HG03571 (cell line): ENCODE results near the gene TLR8.
"Not testable (repeated sequence)": the region's sequence is repeated elsewhere in the genome, so short reads cannot be mapped to it uniquely, and the experiment has no call there.

Experiments used
- ATAC-seq: cut with Tn5 transposase; IDR thresholded peaks from one replicate; pipeline ENCODE4 v1.9.1; 2021; ENCODE audit not compliant: unreplicated experiment

Gene TLR8

GRCh38 chrX:12896935-12897334 lies 9.5 kb upstream of the TLR8 start:
- ATAC-seq, result no peak

GRCh38 chrX:12898073-12898472 lies 8.3 kb upstream of the TLR8 start:
- no peak for ATAC-seq

GRCh38 chrX:12899506-12899905 lies 6.9 kb upstream of the TLR8 start:
- ATAC-seq, result no peak

GRCh38 chrX:12901486-12901885 lies 4.9 kb upstream of the TLR8 start:
- ATAC-seq, result no peak

- no peak for ATAC-seq
These were observed 2.8 kb upstream of the TLR8 start for GRCh38 chrX:12903646-12904045.

- no peak for ATAC-seq
These were observed 4.2 kb downstream of the TLR8 start for GRCh38 chrX:12910423-12911121.

GRCh38 chrX:12911122-12911470 lies 4.7 kb downstream of the TLR8 start:
- no peak for ATAC-seq

- no peak for ATAC-seq
These were observed 6.5 kb downstream of the TLR8 start for GRCh38 chrX:12912791-12913482.

- ATAC-seq, result no peak
These were observed 11.3 kb downstream of the TLR8 start for GRCh38 chrX:12917753-12918152.

- no peak for ATAC-seq
These were observed 12.6 kb downstream of the TLR8 start for GRCh38 chrX:12919051-12919450.

GRCh38 chrX:12919620-12920019 lies 13.2 kb downstream of the TLR8 start:
- ATAC-seq, result no peak

GRCh38 chrX:12920990-12921389 lies 14.6 kb downstream of the TLR8 start:
- ATAC-seq, result no peak

GRCh38 chrX:12921886-12922598 lies 15.6 kb downstream of the TLR8 start:
- ATAC-seq, result no peak

GRCh38 chrX:12922599-12922919 lies 16.1 kb downstream of the TLR8 start:
- no peak for ATAC-seq

GRCh38 chrX:12929701-12930100 lies 23.3 kb downstream of the TLR8 start:
- ATAC-seq, result no peak

GRCh38 chrX:12930150-12930549 lies 23.7 kb downstream of the TLR8 start:
- ATAC-seq, result no peak

GRCh38 chrX:12932244-12932643 lies 25.8 kb downstream of the TLR8 start:
- ATAC-seq, result no peak

- ATAC-seq, result no peak
These were observed 28.4 kb downstream of the TLR8 start for GRCh38 chrX:12934850-12935249.

- ATAC-seq, result no peak
These were observed 30.5 kb downstream of the TLR8 start for GRCh38 chrX:12936947-12937346.

GRCh38 chrX:12940471-12940870 lies 34.1 kb downstream of the TLR8 start:
- ATAC-seq, result not testable (repeated sequence)

- ATAC-seq, result not testable (repeated sequence)
These were observed 37.2 kb downstream of the TLR8 start for GRCh38 chrX:12943592-12943991.

GRCh38 chrX:12944452-12944851 lies 38.0 kb downstream of the TLR8 start:
- ATAC-seq, result not testable (repeated sequence)
